DOHH2 (cell line): ENCODE measurements around the gene SLC1A3.

Experiments
- H3F3A ChIP-seq: fragments of 200-600 bp; sonication (generic), shearing (Covaris generic); 2 replicates; pipeline ENCODE4 v1.6.0; 2016; ENCODE audit warnings: antibody characterized with exemption, mild to moderate bottlenecking; ENCODE audit not compliant: control insufficient read depth, insufficient read depth
- H3K27ac ChIP-seq: fragments of 200-600 bp; sonication (generic); 2 replicates; pipeline ENCODE4 v1.5.1; 2014; ENCODE audit warnings: low read depth, mild to moderate bottlenecking, low read length, moderate library complexity
- H3K27me3 ChIP-seq: fragments of 200-600 bp; sonication (generic); 2 replicates; pipeline ENCODE4 v1.6.1; 2014; ENCODE audit warnings: mild to moderate bottlenecking, low read length, mixed read lengths; ENCODE audit not compliant: control insufficient read depth
- H3K36me3 ChIP-seq: fragments of 200-600 bp; sonication (generic); 2 replicates; pipeline ENCODE4 v1.6.1; 2014; ENCODE audit warnings: mild to moderate bottlenecking, low read length, moderate library complexity, mixed read lengths; ENCODE audit not compliant: control insufficient read depth
- H3K4me1 ChIP-seq: fragments of 200-600 bp; sonication (generic); 2 replicates; pipeline ENCODE4 v1.6.1; 2014; ENCODE audit warnings: mild to moderate bottlenecking, low read length, mixed read lengths; ENCODE audit not compliant: control insufficient read depth
- H3K4me2 ChIP-seq: fragments of 200-600 bp; sonication (generic); 2 replicates; pipeline ENCODE4 v1.6.0; 2014; ENCODE audit warnings: mild to moderate bottlenecking, low read length, moderate library complexity
- H3K4me3 ChIP-seq: fragments of 200-600 bp; sonication (generic); 2 replicates; pipeline ENCODE4 v1.5.1; 2014; ENCODE audit warnings: mild to moderate bottlenecking, low read length, mixed read lengths
- H3K79me2 ChIP-seq: fragments of 200-600 bp; sonication (generic); 2 replicates; pipeline ENCODE4 v1.6.1; 2014; ENCODE audit warnings: mild to moderate bottlenecking, low read length, mixed read lengths; ENCODE audit not compliant: control insufficient read depth
- H3K9me2 ChIP-seq: fragments of 200-600 bp; sonication (generic); replicated peaks from 2 replicates; pipeline ENCODE4 v1.6.1; 2014; ENCODE audit warnings: mild to moderate bottlenecking, low read length, mixed read lengths; ENCODE audit not compliant: control insufficient read depth
- H3K9me3 ChIP-seq: fragments of 200-600 bp; sonication (generic); 2 replicates; pipeline ENCODE4 v1.6.1; 2014; ENCODE audit warnings: antibody characterized with exemption, low read length, mixed read lengths; ENCODE audit not compliant: control insufficient read depth, insufficient read depth
- H4K20me1 ChIP-seq: fragments of 200-600 bp; sonication (generic); 2 replicates; pipeline ENCODE4 v1.6.0; 2014; ENCODE audit warnings: low read depth, mild to moderate bottlenecking, antibody characterized with exemption, low read length, moderate library complexity; ENCODE audit not compliant: control insufficient read depth, insufficient read depth
- EZH2phosphoT487 ChIP-seq: fragments of 200-600 bp; sonication (generic); IDR thresholded peaks from 2 replicates; pipeline ENCODE4 v1.6.1; 2017; ENCODE audit warnings: borderline replicate concordance, mild to moderate bottlenecking, antibody characterized with exemption, low read length, moderate library complexity, mixed read lengths
- TF ChIP-seq, protein P1 (sequence below): fragments of 200-600 bp; sonication (generic); IDR thresholded peaks from one replicate; pipeline ENCODE4 v1.5.1; 2014; ENCODE audit warnings: antibody characterized with exemption, mild to moderate bottlenecking, low read depth, low read length; ENCODE audit not compliant: poor library complexity, severe bottlenecking

The SLC1A3 gene

GRCh38 chr5:36621985-36622384, 15.6 kb downstream of the SLC1A3 start:
- Histone ChIP-seq H4K20me1 (no peaks in the 10 kb centered on the region), H3K4me3 (no peak overlapping the region), H3K9me2 (no peaks in the 10 kb centered on the region; the same call in 1 of the 2 replicates), H3K27ac (no peak overlapping the region), H3K9me3 (no peaks in the 10 kb centered on the region), H3K36me3 (no peaks in the 10 kb centered on the region), H3K79me2 (no peaks in the 10 kb centered on the region), H3F3A (no peaks in the 10 kb centered on the region), H3K4me2 (no peak overlapping the region), H3K27me3 (no peaks in the 10 kb centered on the region), H3K4me1 (no peaks in the 10 kb centered on the region)
- TF ChIP-seq, protein P1, sequence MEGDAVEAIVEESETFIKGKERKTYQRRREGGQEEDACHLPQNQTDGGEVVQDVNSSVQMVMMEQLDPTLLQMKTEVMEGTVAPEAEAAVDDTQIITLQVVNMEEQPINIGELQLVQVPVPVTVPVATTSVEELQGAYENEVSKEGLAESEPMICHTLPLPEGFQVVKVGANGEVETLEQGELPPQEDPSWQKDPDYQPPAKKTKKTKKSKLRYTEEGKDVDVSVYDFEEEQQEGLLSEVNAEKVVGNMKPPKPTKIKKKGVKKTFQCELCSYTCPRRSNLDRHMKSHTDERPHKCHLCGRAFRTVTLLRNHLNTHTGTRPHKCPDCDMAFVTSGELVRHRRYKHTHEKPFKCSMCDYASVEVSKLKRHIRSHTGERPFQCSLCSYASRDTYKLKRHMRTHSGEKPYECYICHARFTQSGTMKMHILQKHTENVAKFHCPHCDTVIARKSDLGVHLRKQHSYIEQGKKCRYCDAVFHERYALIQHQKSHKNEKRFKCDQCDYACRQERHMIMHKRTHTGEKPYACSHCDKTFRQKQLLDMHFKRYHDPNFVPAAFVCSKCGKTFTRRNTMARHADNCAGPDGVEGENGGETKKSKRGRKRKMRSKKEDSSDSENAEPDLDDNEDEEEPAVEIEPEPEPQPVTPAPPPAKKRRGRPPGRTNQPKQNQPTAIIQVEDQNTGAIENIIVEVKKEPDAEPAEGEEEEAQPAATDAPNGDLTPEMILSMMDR = no peak
- TF ChIP-seq EZH2phosphoT487 = no peak

DNA sequence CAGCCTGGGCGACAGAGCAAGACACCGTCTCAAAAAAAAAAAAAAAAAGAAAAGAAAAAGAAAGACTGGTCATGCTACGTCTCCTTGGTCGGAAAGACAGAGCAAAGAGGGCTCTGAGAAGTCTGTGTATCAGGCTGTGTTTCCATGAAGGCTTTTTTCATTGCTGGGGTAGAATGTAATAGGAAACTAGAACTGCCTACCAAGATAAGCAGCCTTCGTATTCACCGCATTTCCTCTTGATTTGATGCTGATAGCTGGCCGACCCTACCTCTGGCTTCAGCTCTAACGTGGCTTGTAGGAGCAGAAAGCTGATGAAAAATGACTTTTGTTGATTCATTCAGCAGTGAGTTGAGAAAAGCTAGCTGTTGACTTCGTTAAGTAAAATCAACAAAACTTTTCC, 17.4 kb downstream of the SLC1A3 start:
- TF ChIP-seq EZH2phosphoT487 = no peak
- TF ChIP-seq, protein P1 = no peak

GRCh38 chr5:36624277-36624676, 17.9 kb downstream of the SLC1A3 start:
- Histone ChIP-seq H4K20me1 (no peaks in the 10 kb centered on the region), H3K4me2 (no peak overlapping the region), H3K36me3 (no peaks in the 10 kb centered on the region), H3K9me3 (no peaks in the 10 kb centered on the region), H3K27ac (no peak overlapping the region), H3F3A (no peaks in the 10 kb centered on the region), H3K4me3 (no peak overlapping the region), H3K27me3 (no peaks in the 10 kb centered on the region), H3K79me2 (no peaks in the 10 kb centered on the region), H3K9me2 (no peaks in the 10 kb centered on the region; the same call in 1 of the 2 replicates), H3K4me1 (no peaks in the 10 kb centered on the region)
- no peak for TF ChIP-seq EZH2phosphoT487
- TF ChIP-seq, protein P1 = no peak

More for the DNA sequence above, 17.4 kb downstream of the SLC1A3 start:
- no peaks in the 10 kb centered on the region for H3K36me3 ChIP-seq
- no peaks in the 10 kb centered on the region for H3F3A ChIP-seq
- no peaks in the 10 kb centered on the region for H3K4me1 ChIP-seq
- no peak overlapping the region for H3K27ac ChIP-seq
- H3K79me2 ChIP-seq = no peaks in the 10 kb centered on the region
- H3K27me3 ChIP-seq = no peaks in the 10 kb centered on the region
- H3K9me2 ChIP-seq = no peaks in the 10 kb centered on the region; the same call in 1 of the 2 replicates
- no peaks in the 10 kb centered on the region for H3K9me3 ChIP-seq
- H3K4me2 ChIP-seq = no peak overlapping the region
- no peaks in the 10 kb centered on the region for H4K20me1 ChIP-seq
- no peak overlapping the region for H3K4me3 ChIP-seq

GRCh38 chr5:36628695-36629094, 22.3 kb downstream of the SLC1A3 start:
- no peak overlapping the region for H3K4me3 ChIP-seq
- no peaks in the 10 kb centered on the region for H3K9me3 ChIP-seq

More at GRCh38 chr5:36628695-36629094, 22.3 kb downstream of the SLC1A3 start:
- Histone ChIP-seq H3K27ac (no peak overlapping the region), H3K9me2 (no peaks in the 10 kb centered on the region; the same call in 1 of the 2 replicates), H3K27me3 (no peaks in the 10 kb centered on the region), H3K36me3 (no peaks in the 10 kb centered on the region), H3F3A (no peaks in the 10 kb centered on the region), H3K4me2 (no peak overlapping the region), H4K20me1 (no peaks in the 10 kb centered on the region), H3K79me2 (no peaks in the 10 kb centered on the region), H3K4me1 (peaks cover 3% of the 10 kb centered on the region; the same call in 1 of the 2 replicates)
- no peak for TF ChIP-seq EZH2phosphoT487
- TF ChIP-seq, protein P1 = no peak
